Measurements from ENCODE around the gene BSG.

GRCh38 chr19:616062-616700 lies 43.8 kb downstream of the BSG start:
- TF ChIP-seq CTCF (conservative IDR thresholded peaks at IDR 0.05 in 1 of 2, IDR thresholded peaks at IDR 0.05 in 1 of 2; ENCODE audit: extremely low read depth in 1 of 2, insufficient read depth in 1 of 2, low read depth in 1 of 2, low read length in 2 of 2) (no peak), EZH2 (IDR thresholded peaks at IDR 0.05; ENCODE audit: borderline replicate concordance, low read length) (no peak)
